Muscle of back (tissue), 13 donors: ENCODE data around the gene SLC6A11. TPM values are rescaled to one million over a fixed set of nuclear protein-coding genes. Genes with fewer than 3 reads are reported as not detected.

ENCODE experiments used
- DNase-seq, 3 donors: peaks; one replicate each; pipeline versions ENCODE4 v3.0.0 to v3.0.0-alpha.2; 2013
- long read RNA-seq, 9 donors: transcript quantifications; one replicate each; lab custom pipeline, GENCODE V29; 2026
- polyA plus RNA-seq, 10 donors: library from polyadenylated mRNA; unstranded; fragments of 120-200 nt; gene quantifications; one replicate each; pipeline ENCODE4 v1.2.1, GENCODE V29; 2013; ENCODE audit not compliant: insufficient read length in 10 of 10

SLC6A11 gene
- polyA plus RNA-seq: under 1 TPM in 5 of 10 donors, not detected in 5; 0.05 to 0.57 (median 0.20) TPM
- long read RNA-seq, donor 1: 0 reads
- long read RNA-seq, donor 2: 0 reads
- long read RNA-seq, donor 3: 0 reads
- long read RNA-seq, donor 4: 0 reads
- long read RNA-seq, donor 5: 0 reads
- long read RNA-seq, donor 6: 0 reads
- long read RNA-seq, donor 7: 0 reads
- long read RNA-seq, donor 8: 0 reads
- long read RNA-seq, donor 9: 0 reads

DNA sequence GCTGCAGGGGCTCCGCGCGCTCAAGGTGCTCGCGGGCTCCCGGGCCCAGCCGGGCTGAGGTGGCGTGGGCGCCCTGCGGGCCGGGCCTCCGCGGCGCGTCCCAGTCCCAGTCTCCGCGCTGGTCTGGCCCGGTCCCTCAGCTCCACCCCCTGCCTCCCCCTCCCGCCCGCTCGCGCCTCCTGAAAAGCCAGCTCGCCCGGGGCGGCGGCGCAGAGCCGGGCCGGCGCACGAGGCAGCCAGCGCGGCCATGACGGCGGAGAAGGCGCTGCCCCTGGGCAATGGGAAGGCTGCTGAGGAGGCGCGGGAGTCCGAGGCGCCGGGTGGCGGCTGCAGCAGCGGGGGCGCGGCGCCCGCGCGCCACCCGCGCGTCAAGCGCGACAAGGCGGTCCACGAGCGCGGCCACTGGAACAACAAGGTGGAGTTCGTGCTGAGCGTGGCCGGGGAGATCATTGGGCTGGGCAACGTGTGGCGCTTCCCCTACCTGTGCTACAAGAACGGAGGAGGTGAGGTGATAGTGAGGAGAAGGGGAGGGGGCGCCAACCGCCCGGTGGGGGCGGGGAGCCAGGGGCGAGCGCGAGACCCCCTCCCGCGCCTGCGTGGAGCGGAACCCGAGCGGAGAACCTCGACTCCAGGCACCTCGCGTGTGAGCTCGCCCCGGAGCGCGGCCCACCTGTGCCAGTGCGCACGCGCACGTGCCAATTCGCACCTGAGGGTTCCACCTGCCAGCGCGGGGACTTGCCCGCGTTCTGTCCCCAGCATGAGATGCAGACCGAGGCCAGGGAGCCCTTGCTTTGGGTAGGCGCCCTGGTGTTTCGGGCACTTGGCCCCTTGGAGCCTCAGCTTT lies at the start of gene SLC6A11:
Gene SLC6A11 (plus strand): TSS at position 210 of the 844 bp plus-strand sequence. CDS start 38 bp downstream, at position 248.
- DNase-seq: no peak

DNA sequence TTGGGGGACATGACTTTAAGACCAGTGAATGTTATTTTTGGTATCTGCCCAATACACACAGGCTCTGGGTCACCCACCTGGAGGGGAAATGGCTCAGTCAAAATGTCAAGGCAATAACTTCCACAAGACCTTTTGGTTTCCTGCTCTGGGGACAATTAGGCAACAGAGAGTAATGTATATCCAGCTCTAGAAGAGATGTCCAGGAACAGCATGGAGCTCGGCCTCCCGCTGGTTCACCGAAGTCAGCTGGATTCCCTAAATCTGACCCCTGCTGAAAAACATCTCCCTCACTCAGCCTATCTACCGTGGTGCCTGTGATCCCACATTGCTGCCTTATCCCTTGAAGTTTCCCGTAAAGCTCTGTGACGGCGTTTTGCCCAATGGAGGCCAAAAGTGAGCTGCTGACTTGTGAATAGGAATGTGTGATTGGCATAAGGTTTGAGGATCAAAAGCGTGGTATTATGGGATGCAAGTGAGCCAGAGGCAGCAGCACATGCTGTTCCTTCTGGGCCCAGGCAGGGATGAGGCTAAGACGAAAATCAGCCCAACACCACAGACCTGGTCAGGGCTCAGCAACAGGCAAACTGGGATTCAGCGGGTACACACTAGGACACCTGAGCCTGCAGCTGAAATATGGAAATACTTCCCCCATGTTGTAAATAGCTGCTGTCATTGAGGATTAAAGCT lies 47.2 kb upstream of the SLC6A11 start:
- no peak for DNase-seq

DNA sequence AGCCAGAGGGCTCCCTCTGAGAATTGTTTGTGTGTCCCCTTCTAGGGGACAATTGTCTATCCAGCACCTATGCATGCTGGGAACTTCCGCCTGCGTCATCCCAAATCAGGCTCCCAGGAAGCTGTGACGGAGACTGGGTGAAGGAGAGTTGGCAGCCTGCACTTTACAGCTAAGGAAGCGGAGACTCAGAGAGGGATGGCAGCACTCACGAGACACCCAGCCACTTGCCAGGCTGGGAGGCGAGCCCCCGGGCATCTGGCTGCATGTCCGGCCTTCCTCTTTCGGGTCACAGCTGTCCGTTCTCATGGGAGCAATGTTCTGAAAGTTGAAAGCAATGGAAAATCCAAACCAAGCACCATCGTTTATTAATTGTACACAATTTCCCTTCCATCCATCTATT lies 45.5 kb upstream of the SLC6A11 start:
- no peak for DNase-seq

DNA sequence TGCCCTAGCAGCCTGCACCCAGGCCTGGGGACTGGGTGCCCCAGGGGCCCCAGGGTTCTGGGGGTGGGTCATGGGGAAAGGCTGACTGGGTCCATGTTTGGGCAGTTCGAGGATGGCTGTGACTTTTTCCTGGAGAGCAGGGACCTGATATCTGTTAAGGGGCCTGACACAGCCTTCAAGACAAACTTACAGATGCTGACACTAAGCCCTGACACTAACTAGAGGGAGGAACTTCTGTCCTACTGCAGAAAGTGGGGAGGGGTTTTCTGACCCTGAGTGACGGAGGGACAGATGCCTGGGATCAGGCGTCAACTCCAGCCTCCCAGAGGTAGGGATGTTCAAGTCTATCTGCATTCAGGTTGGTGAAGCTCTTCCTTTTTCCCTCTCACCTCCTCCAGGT lies 45.0 kb upstream of the SLC6A11 start:
- no peak for DNase-seq

DNA sequence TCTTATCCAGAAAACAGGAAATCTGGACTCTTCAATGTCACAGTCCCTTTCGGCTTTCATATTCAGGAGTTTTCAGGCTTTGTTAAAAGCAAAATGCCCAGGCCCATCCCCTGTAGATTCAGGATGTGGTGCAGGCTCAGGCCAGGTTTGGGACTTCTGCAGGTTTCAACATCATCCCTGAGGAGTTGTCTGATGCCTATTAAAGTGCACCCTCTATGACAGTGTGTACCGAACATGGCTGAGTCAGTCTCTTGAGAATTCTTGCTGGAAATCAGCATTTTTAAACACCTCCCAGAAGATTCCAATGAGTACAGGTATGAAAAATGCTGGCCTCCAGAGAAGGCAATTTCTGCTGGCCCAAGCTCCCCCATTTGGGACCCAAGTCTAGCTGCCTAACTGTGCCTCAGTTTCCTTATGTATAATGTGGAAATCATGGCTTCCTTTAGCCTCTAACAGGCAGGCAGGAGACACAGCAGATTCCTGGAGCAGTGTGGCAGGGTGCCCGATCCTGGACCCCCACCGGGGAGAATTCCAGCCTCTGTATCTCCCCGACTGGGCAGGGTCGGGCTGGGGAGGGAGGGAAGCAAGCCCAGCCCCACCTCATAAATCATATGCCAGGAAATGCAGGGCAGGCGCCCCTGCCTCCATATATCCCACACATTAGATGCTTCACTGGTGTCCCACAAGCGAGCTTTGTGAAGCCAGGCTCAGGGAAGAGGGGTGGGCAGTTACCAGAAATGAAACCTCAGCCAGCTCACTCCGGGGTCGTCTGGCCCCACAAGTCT lies 44.4 kb upstream of the SLC6A11 start:
- DNase-seq: no peak

DNA sequence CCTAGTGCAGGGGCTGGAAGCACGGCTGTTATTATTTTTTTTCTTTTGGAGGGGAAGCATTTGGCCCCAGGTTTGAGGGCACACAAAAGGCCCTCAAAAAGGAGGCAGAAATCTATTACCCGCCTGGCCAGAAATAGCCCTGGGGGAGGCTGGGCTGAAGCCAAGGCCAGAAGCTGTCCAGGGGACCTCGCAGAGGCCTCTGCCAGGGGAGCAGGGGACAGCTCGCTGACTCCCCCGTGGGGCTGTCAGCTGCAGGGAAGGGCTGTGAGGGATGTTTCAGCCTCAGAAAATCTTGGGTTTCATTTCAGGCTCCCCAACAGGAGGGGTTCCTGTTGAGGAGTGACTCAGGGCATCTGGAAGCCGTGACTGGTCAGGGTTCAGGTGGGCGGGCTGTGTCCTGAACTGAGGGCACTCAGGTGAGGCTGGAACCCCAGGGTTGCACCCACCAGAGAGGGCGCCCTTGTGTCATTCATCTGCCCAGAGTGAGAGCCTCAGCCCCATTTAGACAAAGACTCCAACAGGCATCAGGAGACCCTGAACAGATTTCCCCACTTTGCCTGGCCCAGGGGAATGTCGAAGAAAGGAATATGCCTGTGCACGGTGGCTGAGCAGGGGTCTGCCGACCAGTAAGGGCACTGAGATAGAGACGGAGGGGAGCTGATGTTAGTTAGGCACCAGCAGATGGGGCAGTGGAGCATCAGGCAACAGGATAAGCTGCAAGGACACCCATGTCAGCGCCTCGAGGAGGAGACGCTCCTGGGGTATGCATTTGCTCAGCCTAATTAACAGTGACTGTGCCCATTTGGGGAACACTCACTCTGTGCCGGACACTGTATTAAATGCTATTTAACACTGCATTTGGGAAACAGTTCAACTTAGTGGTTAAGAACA lies 43.5 kb upstream of the SLC6A11 start:
- DNase-seq: no peak

DNA sequence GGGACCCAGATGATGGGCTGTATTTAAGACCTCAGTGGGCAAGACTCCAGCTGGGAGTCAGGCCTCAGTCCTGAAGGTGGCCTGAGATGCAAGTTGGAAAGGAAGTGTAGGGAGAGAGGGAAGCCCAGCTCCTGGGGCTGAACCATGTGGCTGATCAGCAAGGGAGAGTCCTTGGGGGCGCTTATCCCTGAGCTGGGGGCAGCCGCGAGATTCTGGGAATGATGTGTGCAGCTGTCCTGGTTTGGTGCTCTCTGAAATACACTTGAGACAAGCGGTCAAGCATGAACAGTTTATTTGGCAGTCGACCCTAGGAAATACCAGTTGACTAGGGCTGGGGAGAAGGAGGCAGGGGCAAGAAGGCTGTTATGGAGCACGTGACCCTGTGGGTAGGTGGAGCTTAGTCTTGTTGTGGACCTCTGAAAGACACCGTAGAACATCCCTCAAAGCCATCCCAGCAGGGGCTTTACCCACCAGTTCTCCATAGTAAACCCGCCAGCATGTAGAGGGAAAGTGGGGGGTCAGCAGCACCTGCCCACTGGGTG lies 41.8 kb upstream of the SLC6A11 start:
- DNase-seq: no peak

DNA sequence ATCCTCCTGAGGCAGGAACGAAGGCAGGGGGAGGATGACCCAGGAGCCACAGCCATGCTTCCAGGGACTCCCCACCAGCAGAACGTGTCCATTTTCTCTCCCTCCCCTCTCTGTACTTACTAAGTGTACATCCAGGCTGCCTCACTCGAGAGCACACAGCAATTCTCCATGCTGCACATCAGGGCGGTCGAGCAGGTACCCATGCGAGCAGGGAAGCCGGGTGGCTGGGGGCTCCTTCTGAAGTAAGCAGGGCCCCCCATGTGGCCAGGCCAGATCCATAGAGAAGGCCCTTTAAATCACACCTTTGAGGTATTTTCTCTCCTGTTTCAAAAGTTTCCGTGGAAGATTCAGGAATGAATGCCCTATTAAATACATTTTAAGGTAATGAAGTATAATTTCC lies 41.2 kb upstream of the SLC6A11 start:
- no peak for DNase-seq

DNA sequence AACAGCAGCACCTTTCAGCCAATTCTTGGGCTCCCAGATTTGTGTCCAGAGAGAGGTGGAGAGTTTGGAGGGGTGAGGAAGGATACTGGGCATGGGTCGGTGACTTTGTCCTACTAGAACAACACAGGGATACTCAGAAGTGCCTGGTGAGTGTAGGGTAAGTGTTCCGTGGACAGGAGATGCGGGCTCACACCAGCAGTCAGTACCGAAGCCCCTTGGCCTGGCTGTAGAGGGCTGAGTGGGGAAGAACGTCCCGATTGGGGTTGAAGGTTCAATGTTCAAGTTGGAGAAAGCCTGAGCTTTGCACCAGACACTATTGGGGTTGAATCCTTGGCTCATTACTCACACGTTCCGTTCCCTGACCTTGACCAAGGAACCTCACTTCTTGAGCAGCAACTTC lies 40.8 kb upstream of the SLC6A11 start:
- DNase-seq: no peak

DNA sequence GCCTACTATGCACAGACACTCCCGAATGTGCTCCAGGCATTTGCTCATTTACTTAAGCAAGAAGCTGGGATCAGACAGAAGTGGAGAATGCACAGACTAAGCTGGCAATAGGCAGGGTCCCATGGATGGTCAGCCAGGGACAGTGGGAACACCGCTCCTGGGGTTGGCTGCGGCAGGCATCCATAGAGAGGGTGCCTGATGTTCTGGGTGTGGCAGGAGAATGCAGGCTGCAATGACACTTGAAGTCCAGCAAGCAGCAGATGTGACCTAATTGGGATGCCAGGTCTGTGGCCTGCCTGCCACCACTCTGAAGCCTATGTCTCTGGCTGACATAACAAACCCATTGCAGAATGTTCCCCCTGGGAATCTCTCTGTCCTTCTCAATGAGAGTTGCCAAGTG lies 40.2 kb upstream of the SLC6A11 start:
- no peak for DNase-seq

DNA sequence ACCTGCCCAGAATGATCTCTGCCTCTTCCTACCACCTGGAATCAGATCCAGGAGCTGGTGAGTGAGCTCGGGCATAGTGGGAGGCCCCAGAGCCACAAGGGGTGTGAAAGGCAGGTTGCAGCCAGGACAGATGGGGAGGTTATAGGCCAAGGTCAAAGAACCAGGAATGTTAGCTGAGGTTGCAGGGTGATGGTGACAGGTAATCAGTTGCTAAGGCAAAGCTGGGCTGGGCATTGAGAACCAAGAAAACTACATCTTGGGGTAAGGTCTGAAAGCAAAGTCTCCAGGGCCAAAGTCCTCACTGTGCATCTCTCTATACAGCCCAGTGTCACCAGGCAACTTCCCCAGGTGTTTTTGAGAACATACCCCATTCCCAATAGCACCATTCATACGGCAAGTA lies 38.4 kb upstream of the SLC6A11 start:
- no peak for DNase-seq

DNA sequence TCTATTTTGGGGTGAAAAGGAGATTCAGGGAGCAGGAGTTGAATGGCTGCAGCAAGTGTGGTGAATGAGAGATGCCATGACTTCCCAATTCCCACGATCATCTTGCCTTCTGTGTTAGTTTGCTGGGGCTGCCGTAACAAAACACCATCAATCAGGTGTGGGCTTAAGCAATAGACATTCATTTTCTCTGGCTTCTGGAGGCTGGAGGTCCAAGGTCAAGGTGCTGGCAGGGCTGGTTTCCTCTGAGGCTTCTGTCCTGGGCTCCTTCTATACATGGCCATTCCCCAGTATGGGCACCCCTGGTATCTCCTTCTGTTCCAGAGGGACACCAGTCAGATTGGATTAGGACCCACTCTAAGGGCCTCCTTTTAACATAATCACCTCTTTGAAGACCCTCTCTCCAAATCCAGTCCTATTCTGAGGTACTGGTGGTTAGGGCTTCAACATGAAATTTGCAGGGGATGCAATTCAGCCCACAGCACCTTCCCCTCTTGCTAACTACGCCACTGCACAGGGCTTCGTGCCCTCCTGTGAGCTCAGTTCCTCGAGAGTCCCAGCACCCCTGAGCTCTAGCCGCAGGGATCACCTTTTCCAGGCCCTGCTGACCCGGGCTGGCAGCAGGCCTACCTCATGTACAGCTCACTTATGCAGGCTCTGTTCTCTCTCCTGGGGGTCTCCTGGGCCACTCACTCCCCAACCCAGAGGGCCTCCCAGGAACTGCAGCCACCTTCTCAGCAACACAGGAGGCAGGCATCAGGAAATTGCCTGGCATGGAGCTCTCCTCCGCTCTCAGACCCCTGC lies 37.3 kb upstream of the SLC6A11 start:
- DNase-seq: no peak

DNA sequence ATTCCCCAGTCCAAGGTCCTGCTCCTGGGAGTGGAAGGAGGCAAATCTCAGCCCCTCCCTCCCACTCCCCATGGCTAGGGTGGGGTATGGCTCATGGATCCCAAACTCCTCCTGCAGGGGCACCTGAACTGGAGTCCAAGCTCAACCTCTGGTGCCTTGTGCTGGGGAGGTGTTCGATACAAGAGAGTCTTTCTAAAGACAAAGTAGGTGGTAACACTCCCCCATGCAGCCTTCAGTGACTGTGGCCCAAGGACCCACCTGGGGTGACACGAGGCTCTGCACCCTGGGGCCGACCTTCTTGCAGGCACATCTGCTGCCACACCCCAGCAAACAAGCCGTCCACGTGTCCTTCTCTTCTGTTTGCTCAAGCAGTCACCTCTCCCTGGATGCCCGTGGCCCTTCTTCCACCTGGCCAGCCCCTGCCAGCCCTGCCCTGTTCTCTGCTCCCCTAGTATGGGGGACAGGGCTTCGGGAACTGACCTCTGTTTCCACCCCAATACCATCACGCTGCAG lies 36.7 kb upstream of the SLC6A11 start:
- DNase-seq: no peak

DNA sequence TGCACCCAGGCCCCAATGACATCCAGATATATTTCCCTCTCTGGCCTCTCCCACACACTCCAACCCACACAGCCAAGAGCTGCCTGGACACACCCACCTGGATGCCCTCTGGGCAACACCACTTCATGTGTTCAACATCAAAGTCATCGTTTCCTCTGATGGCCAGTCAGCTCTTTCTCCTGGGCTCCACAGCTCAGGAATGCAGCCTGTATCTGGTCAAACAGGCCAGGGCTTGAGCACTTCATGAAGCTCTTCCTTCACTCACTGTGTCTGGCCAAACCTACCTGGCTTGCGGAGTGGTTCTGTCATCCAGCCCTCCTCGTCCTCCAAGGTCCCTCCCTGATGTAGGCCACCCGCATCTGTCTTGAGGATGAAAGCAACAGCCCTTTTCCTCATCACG lies 35.8 kb upstream of the SLC6A11 start:
- DNase-seq: no peak

DNA sequence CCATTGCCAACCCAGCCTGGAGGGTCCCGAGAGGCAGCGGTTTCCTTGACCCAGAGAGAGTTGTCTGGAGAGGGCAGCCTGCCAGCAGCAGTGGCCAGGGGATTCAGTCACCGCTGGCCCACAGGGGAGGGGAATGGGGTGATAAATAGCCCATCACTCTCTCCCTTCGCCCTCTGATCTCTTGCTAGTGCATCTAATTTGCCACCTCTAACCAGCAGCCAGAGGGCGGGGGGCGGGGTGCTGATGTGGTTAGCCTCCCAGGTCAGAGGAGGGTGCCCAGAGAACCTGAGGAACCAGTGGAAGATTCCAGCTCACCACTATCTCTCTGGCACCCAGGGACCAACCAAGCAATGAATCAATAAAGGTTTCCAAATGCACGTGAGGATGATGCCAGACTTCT lies 35.1 kb upstream of the SLC6A11 start:
- DNase-seq: no peak

DNA sequence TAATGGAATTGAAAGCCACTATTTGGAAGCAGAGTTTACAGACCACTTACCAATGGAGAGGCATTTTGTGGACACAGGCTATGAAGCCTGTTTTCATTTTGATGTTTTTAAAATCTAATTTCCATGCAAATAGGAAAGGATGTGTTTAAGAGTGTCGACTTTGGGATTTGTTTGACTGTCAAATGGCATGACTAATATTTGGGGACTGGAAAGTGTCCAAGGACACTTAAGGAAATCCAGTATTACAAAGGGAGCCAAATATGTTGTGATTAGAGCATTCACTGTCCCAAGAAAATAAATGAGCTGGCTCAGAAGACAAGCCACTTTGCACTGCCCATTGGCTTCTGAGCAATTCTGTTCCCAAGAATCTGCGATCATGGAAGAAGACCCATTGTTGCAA lies 34.0 kb upstream of the SLC6A11 start:
- DNase-seq: no peak

DNA sequence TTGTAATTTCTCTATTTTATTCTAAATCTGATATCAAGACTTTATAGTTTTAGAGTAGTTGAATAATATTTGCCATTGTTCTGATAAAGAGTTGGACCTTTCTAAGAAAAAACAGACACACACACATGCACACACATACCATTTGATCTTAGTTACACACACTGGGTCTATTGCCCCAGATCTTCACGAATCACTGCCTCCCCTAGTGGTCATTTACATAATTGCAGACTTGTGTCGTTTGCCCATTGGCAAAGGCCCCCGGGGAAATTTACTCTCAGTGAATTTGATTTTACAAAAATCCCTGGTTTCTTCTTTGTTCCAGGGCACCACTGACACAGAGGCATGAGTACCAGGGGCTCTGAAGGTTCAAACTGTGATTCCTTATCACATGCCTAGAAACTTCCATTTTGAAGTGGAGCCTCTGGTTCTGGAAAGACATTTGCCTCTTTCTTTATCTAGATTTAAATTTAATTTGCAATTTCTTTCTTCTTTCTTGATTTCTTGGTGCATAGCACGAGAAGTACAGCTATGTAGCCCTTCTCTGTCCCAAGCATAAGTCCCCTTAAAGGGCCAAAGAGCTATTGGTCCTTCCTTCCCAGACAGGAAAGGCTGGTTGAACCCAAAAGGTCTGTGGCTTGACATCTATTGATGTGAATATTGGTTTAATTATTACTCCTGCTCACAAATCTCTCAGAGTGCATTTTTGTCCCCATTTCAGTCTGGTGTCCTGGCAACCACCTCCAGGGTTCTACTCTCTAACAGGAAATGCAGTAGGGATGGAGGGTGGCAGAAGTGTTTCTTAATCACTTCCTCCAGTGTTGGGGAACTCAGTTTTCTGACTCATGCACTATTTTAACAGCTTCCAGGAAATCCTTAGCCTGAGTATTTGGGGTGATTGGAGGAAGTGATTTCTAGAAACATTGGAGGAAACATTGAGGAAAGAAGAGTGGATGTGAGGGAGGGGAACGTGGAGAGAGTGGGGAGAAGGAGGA lies 32.4 kb upstream of the SLC6A11 start:
- DNase-seq: no peak

DNA sequence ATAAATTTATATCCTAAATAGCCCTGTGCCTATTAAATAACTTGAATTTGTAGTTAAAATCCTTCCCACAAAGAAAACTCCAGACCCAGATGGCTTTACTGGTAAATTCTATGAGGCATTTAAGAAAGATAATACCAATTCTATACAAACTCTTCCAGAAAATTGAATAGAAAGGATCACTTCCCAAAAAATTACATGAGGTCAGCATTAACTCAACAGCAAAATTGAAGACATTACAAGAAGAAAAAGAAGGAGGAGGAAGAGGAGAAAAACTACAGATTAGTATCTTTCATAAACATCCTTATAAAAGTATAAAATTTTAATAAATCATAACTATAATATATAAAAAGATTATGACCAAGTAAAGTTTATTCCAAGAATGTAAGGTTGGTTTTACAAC lies 29.4 kb upstream of the SLC6A11 start:
- DNase-seq: no peak
